NCI-H510A treated with DMSO at 0.1 percent for 48 hours (cell line): ENCODE results near the gene GDF2.

ENCODE experiments used
- DNase-seq: peaks from one replicate; lab custom pipeline; 2025; lab: John Stamatoyannopoulos, UW

Gene GDF2

GRCh38 chr10:47351899-47352815, 29.9 kb downstream of the GDF2 start:
- no peak for DNase-seq

- no peak for DNase-seq
Observed at GRCh38 chr10:47353351-47353750, 31.1 kb downstream of the GDF2 start.

GRCh38 chr10:47354165-47354564, 31.9 kb downstream of the GDF2 start:
- DNase-seq, result no peak

DNA sequence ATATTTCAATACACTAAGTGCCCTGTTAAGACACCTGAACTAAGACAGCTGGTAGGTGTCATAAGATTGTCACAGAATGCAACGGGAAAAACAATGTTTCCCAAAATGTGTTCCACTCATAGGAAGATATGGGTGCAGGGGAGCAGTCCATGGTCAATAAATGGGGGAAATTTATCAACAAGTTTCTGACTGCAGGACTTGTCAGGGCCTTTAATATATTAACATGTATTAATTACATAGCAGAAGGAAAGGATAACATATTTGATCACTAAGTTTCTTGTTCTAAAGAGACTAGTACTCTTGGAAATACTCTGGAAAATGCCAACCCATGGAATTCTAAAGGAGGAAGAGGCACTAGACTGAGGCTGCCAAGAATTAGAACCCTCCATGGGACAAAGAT, 32.6 kb downstream of the GDF2 start:
- no peak for DNase-seq

DNA sequence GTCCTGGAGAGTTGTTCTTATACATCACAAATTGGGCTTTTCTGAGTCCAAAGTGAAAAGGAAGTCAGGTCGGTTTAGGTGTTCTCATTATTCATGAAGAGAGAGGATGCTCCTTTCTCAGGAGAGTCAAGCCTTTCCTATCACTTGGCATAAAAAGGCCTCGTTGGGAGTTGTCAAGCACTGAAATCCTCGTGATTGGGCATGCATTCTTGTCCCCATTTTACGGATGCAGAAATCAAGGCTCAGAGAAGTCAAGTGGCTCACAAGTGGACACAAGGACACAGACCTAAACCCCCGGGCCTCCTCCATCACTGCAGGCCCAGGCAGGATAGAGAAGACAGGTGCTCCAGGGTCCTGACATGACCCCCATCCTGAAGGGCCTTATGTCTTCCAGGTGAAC, 34.5 kb downstream of the GDF2 start:
- DNase-seq, result no peak

GRCh38 chr10:47357131-47357582, 34.9 kb downstream of the GDF2 start:
- no peak for DNase-seq

GRCh38 chr10:47357911-47358310, 35.7 kb downstream of the GDF2 start:
- DNase-seq, result no peak

GRCh38 chr10:47358457-47358856, 36.2 kb downstream of the GDF2 start:
- DNase-seq, result no peak

DNA sequence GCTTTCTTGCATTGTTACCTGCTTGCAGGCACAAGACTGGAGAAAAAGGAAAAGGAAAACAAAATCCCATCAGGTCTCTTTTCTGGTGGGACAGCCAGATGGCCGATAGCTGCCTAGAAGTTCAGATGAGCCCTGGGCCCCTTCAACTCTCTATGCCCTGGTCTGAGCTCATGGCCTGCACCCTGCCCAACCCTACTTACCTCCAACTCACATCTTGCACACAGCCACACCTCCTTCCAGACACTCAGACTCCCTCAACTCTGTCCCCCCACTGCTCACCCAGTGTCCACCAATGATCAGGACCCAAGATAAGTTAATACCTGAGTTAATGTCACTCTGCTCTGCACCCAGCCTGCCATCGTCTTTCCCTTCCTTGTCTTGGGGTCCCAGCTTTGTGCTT, 36.8 kb downstream of the GDF2 start:
- no peak for DNase-seq

GRCh38 chr10:47359626-47360418, 37.6 kb downstream of the GDF2 start:
- DNase-seq, result no peak

DNA sequence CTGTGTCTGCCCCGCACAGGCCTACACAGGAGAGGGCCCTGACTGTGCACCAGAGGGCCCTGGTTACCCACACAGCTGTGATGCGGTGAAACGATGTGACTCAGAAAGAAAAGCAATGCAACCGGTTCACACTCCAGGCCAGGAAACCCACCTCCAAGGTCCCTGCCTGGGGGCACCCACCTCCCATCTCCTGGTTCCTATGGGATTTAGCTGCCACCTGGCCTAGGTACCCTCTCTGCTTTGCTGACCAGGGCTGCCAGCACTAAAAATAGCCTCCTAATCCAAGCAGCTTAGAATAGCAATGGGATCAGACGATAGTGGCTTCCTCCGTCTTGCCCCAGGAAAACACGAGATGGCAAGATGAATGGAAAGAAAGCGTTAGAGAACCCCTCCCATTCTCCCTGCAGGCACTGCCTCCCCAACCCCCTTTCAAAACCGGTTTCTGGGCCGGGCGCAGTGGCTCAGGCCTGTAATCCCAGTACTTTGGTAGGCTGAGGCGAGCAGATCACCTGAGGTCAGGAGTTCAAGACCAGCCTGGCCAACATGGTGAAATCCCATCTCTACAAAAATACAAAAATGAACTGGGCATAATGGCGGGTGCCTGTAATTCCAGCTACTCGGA, 38.3 kb downstream of the GDF2 start:
- no peak for DNase-seq

DNA sequence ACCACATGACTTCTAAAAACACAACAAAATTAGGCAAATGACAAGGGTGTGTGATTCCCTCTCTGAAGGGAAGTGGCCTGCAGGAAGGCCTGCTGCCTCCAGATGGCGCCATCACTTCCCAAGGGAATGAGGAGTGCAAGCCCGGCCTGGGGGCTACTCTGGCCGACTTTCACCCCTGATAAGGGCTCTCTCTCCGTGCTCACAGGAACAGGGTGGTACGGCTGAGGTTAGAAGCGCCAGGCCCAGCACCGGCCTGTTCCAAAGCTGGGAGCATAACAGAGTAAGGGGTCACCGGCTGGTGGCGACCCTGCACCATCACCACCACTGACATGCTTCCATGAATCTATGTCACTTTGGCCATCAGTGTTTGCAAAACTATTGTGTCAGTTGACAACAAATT, 39.0 kb downstream of the GDF2 start:
- peak; percentile 24 for DNase-seq

DNA sequence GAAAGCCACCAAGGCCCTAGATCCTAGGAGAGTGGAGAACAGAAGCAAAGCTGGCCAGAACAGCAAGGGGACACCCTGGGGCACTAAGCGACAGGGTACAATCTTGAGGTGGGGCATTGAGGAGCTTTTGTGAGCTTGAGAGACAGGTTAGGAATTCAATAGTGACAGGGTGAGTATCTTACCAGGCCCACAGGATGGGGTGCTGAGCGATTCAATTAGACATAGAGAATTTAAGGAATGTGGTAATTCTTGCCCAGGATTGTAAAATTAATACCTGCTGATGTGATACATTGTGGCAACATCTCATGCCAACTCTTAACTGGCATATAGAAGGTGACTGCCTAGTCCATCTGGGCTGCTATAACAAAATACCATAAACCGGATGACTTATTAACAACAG, 39.9 kb downstream of the GDF2 start:
- DNase-seq, result no peak

DNA sequence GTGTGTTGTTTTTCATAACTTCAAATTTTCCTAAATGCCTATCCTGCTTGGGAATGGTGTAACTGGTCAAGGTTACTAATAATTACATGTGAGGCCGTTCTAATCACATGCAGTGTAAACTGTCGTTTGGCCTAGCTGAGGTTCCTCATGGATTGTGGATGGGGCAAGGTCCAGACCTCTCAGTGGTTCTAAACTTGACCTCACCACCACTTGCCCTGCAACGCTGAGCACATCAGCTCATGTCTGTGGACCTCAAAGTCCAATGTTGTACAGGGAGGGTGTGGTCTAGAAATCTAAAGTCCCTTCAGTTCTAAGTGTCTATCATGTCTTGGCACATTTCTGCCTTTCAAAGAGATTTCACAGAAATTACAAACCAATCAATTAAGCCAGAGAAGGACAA, 41.5 kb downstream of the GDF2 start:
- DNase-seq, result no peak

DNA sequence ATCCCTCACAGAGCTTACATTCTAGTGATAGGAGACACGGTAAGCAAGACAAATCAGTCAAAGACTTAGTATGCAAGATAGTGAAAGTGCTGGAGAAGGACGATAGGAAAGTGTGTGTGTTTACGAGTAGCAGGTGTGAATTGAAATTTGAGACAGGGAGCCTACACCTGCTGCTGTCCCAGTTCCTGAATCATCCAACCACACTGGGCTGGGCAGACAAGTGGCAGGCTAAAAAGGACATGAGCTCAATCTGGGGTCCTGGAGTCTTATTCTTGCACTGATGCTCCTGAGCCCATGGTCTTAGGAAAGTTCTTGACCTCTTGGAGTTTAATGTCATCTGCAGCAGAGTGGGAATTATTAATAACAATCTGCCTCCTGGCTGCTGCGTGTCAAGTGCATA, 42.1 kb downstream of the GDF2 start:
- peak; percentile 80 for DNase-seq

- DNase-seq, result no peak
Observed at GRCh38 chr10:47364911-47365310, 42.7 kb downstream of the GDF2 start.

- no peak for DNase-seq
Observed at GRCh38 chr10:47365431-47366180, 43.4 kb downstream of the GDF2 start.

GRCh38 chr10:47366181-47366631, 44.0 kb downstream of the GDF2 start:
- DNase-seq, result no peak

DNA sequence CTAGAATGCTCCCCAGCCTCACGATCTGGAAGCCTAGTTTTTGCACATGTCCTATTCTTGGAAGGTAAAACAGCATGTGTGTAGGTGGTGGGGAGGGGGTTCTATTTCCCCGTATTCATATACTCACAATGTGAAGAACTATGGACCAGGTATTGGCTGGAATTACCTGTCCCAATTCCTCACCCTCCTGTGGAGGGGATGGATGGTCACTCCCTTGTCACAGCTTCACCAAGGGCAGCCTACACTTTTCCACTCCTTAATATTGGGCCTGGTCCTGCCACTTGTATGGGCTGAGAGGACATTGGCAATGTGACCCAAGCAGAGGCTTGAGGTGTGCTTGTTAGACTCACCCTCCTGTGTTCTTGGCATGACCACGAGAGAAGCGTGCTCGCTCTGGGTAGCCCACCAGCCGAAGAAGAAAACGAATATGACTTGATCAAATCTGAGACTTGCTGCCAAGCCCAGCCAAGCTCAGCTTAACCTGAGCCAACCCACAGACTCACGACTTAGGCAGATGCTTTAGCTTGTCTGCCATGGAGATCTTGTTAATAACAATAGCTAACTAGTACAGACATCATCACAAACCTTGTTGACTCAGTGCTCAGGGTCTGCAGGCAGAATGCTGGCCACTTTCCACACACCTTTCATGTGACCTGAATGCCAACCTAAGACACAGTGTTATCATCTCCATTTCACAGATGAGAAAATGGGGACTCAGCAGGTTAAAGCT, 44.6 kb downstream of the GDF2 start:
- no peak for DNase-seq

GRCh38 chr10:47367646-47368045, 45.4 kb downstream of the GDF2 start:
- DNase-seq, result no peak
